HL-60 (cell line): ENCODE results near the gene PALLD.

Source experiments
- DNase-seq, 2 experiments: peaks; one replicate each; pipeline ENCODE4 v3.0.0-alpha.2; 2010 to 2020; ENCODE audit warnings: low read depth in 1 of 2, low spot score in 1 of 2
- H3K27ac ChIP-seq: fragments of 250-450 bp; sonication (Bioruptor Pico); replicated peaks from 2 replicates; pipeline ENCODE4 v1.5.1; 2020; ENCODE audit warnings: mild to moderate bottlenecking, moderate library complexity
- H3K27me3 ChIP-seq: fragments of 250-450 bp; sonication (Bioruptor Pico); 2 replicates; pipeline ENCODE4 v1.5.1; 2021; ENCODE audit warnings: mild to moderate bottlenecking, moderate library complexity; ENCODE audit not compliant: insufficient read depth, poor library complexity, severe bottlenecking
- H3K4me3 ChIP-seq: replicated peaks from 2 replicates; pipeline ENCODE4 v1.5.1; 2011; ENCODE audit warnings: mild to moderate bottlenecking, control low read depth, low read length; ENCODE audit not compliant: insufficient read depth
- GABPA ChIP-seq: IDR thresholded peaks from 2 replicates; pipeline ENCODE4 v1.6.1; 2012; ENCODE audit warnings: low read depth
- POLR2AphosphoS5 ChIP-seq: IDR thresholded peaks from 2 replicates; pipeline ENCODE4 v1.6.1; 2012; ENCODE audit warnings: low read depth
- SPI1 ChIP-seq: IDR thresholded peaks from 2 replicates; pipeline ENCODE4 v1.6.1; 2012; ENCODE audit warnings: low read depth, mild to moderate bottlenecking, borderline replicate concordance
- TF ChIP-seq, protein P1 (sequence below): IDR thresholded peaks from one replicate; pipeline ENCODE4 v1.5.1; 2011; ENCODE audit warnings: low read length, control low read depth, inconsistent platforms; ENCODE audit not compliant: insufficient read depth
- TF ChIP-seq, protein P2 (sequence below): IDR thresholded peaks from 2 replicates; pipeline ENCODE4 v1.6.1; 2012; ENCODE audit warnings: low read depth; ENCODE audit not compliant: insufficient replicate concordance

Gene PALLD

DNA sequence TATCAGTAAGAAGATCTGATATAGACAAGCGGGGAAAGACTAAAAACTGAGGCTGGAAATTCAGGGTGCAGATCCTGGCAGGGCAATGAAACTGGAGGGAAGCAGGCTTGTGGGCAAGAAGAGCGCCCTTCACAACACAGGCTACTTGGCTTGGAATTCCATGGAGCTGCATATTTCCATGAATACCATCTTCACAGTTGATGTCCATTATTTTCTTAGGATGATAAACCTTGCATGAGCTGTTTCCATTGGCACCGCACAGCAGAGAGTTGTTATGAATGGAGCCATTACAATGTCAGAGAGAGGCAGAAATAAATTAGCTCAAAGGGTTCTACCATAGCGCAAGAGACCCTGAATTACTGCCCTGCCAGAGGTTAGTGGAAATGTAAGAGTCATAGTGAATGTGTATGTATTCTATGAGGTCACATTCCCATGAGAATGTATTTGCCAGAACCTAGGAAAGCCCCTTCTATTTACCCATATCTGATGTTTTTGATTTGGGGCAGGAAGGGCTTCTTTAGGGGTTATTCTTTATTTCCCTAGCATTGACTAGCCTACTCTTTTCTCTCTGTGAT lies 215.6 kb downstream of the PALLD start:
- no peak for TF ChIP-seq SPI1
- TF ChIP-seq GABPA: no peak
- TF ChIP-seq, protein P1, sequence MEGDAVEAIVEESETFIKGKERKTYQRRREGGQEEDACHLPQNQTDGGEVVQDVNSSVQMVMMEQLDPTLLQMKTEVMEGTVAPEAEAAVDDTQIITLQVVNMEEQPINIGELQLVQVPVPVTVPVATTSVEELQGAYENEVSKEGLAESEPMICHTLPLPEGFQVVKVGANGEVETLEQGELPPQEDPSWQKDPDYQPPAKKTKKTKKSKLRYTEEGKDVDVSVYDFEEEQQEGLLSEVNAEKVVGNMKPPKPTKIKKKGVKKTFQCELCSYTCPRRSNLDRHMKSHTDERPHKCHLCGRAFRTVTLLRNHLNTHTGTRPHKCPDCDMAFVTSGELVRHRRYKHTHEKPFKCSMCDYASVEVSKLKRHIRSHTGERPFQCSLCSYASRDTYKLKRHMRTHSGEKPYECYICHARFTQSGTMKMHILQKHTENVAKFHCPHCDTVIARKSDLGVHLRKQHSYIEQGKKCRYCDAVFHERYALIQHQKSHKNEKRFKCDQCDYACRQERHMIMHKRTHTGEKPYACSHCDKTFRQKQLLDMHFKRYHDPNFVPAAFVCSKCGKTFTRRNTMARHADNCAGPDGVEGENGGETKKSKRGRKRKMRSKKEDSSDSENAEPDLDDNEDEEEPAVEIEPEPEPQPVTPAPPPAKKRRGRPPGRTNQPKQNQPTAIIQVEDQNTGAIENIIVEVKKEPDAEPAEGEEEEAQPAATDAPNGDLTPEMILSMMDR: no peak
- no peak for DNase-seq
- no peak overlapping the region for H3K4me3 ChIP-seq
- no peak overlapping the region for H3K27ac ChIP-seq
- H3K27me3 ChIP-seq: no peaks in the 10 kb centered on the region

- DNase-seq: no peak
- Histone ChIP-seq H3K4me3 (no peak overlapping the region), H3K27ac (no peak overlapping the region), H3K27me3 (no peaks in the 10 kb centered on the region)
- TF ChIP-seq GABPA: no peak
- TF ChIP-seq, protein P1: no peak
- TF ChIP-seq, protein P2, sequence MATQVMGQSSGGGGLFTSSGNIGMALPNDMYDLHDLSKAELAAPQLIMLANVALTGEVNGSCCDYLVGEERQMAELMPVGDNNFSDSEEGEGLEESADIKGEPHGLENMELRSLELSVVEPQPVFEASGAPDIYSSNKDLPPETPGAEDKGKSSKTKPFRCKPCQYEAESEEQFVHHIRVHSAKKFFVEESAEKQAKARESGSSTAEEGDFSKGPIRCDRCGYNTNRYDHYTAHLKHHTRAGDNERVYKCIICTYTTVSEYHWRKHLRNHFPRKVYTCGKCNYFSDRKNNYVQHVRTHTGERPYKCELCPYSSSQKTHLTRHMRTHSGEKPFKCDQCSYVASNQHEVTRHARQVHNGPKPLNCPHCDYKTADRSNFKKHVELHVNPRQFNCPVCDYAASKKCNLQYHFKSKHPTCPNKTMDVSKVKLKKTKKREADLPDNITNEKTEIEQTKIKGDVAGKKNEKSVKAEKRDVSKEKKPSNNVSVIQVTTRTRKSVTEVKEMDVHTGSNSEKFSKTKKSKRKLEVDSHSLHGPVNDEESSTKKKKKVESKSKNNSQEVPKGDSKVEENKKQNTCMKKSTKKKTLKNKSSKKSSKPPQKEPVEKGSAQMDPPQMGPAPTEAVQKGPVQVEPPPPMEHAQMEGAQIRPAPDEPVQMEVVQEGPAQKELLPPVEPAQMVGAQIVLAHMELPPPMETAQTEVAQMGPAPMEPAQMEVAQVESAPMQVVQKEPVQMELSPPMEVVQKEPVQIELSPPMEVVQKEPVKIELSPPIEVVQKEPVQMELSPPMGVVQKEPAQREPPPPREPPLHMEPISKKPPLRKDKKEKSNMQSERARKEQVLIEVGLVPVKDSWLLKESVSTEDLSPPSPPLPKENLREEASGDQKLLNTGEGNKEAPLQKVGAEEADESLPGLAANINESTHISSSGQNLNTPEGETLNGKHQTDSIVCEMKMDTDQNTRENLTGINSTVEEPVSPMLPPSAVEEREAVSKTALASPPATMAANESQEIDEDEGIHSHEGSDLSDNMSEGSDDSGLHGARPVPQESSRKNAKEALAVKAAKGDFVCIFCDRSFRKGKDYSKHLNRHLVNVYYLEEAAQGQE: no peak
- TF ChIP-seq SPI1: no peak
- no peak for TF ChIP-seq POLR2AphosphoS5
Measured at GRCh38 chr4:168713253-168713652, 216.4 kb downstream of the PALLD start.

DNA sequence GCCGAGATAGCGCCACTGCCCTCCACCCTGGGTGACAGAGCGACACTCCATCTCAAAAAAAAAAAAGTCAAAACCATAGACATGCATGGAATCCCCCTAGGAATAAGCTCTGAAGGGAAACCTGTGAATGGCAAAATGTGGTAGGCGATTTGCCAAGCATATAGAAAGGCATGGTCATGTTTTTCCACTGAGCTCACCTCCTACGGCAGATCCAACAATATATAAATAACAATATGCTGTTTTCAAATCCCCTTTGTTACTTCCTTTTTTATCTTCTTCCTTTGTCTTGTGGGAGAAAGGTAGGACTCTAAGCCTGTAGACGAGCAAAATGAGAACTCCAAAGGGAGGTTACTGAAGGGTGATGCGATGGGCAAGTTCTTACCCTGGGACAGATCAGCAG lies 219.0 kb downstream of the PALLD start:
- no peak overlapping the region for H3K27ac ChIP-seq
- DNase-seq: no peak
- TF ChIP-seq GABPA (no peak), POLR2AphosphoS5 (no peak), SPI1 (no peak)
- TF ChIP-seq, protein P2: no peak
- no peaks in the 10 kb centered on the region for H3K27me3 ChIP-seq
- H3K4me3 ChIP-seq: no peak overlapping the region

GRCh38 chr4:168716406-168717129 lies 219.7 kb downstream of the PALLD start:
- no peak for TF ChIP-seq POLR2AphosphoS5
- TF ChIP-seq, protein P2: no peak
- TF ChIP-seq SPI1: no peak
- no peak for TF ChIP-seq GABPA
- TF ChIP-seq, protein P1: no peak
- H3K27ac ChIP-seq: no peak overlapping the region
- H3K4me3 ChIP-seq: no peak overlapping the region
- DNase-seq: no peak
- H3K27me3 ChIP-seq: no peaks in the 10 kb centered on the region
